Stomach (tissue), 4 donors: ENCODE measurements around the gene SPOUT1.

Source experiments
- EP300 ChIP-seq: sonication (generic); formaldehyde crosslinking; IDR thresholded peaks from one replicate; pipeline ENCODE4 v1.6.1; 2017; ENCODE audit warnings: antibody characterized with exemption
- POLR2AphosphoS5 ChIP-seq, 3 donors: sonication (generic); formaldehyde crosslinking; IDR thresholded peaks; one replicate each; pipeline ENCODE4 v1.6.1; 2016; ENCODE audit warnings: antibody characterized with exemption in 3 of 3
- TF ChIP-seq, protein P1 (sequence below), 7 experiments: fragments of 450-650 bp in 4 of 7; fragments of 200-600 bp in 3 of 7; sonication (generic) in 3 of 7; IDR thresholded peaks; one replicate each; pipeline ENCODE4 v1.5.1; 2016 to 2019; ENCODE audit warnings: antibody characterized with exemption in 7 of 7, control low read depth in 2 of 7, mild to moderate bottlenecking in 1 of 7

DNA sequence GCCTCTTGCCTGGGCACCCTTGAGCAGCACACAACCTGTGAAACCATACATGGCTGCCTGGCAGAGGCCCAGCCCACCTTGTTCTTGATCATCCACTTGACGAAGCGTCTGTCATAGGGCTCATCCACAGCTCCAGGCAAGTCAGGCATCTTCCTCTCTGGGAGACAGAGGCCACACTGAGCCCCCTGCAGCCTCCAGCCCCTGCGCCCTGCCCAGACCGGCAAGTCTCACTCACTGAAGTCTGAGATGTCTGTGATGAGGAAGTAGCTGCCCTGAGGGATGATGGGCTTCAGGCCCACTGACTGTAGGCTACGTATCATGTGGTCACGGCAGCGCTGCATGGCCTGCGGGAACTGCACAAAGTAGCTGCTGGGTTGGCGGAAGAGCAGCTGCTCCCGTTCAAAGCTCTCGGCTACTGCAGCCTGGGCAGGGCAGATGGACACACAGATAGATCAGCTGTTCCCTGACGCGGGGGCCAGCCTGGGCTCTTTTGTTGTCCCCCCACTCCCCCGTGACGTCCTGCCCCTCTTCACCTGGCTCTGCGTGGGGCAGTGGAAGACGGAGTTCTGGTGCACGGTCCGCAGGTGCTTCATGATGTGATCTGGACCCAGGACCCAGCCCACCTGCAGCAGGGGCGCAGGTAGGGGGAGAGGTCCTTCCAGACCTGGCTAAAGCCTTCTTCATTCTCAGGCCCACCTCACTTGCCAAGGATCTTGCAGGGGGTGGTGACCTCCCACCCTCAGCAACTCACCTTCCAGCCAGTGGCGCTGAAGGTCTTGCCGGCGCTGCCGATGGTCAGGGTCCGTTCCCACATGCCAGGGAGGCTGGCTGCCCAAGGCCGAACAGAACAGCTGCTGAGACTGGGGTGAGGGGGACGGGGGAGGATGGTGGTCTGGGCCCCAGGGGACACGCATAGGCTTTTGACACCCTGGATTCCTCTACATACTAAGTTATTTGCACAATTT lies 5.9 kb upstream of the SPOUT1 start:
- TF ChIP-seq, protein P1, sequence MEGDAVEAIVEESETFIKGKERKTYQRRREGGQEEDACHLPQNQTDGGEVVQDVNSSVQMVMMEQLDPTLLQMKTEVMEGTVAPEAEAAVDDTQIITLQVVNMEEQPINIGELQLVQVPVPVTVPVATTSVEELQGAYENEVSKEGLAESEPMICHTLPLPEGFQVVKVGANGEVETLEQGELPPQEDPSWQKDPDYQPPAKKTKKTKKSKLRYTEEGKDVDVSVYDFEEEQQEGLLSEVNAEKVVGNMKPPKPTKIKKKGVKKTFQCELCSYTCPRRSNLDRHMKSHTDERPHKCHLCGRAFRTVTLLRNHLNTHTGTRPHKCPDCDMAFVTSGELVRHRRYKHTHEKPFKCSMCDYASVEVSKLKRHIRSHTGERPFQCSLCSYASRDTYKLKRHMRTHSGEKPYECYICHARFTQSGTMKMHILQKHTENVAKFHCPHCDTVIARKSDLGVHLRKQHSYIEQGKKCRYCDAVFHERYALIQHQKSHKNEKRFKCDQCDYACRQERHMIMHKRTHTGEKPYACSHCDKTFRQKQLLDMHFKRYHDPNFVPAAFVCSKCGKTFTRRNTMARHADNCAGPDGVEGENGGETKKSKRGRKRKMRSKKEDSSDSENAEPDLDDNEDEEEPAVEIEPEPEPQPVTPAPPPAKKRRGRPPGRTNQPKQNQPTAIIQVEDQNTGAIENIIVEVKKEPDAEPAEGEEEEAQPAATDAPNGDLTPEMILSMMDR (IDR thresholded peaks at IDR 0.05), result no peak
- TF ChIP-seq POLR2AphosphoS5 (IDR thresholded peaks at IDR 0.05), result no peak
- TF ChIP-seq EP300, result no peak
